Astrocyte of the spinal cord (primary cell): ENCODE results near the gene TRAIP.

Source experiments
- DNase-seq: peaks from one replicate; pipeline ENCODE4 v3.0.0; 2011; ENCODE audit warnings: low read depth, low spot score
- H3K4me3 ChIP-seq: 2 replicates; pipeline ENCODE4 v1.5.1; 2011; ENCODE audit warnings: low read depth, mild to moderate bottlenecking, low read length, moderate library complexity
- CTCF ChIP-seq: IDR thresholded peaks from 2 replicates; pipeline ENCODE4 v1.5.1; 2012; ENCODE audit warnings: low read depth, mild to moderate bottlenecking, low read length, inconsistent platforms
- in situ Hi-C: cut with HindIII; loops from 2 replicates; pipeline ENCODE4 v1.10.0; 2017; ENCODE audit warnings: low sequenced_read_pairs

TRAIP gene

DNA sequence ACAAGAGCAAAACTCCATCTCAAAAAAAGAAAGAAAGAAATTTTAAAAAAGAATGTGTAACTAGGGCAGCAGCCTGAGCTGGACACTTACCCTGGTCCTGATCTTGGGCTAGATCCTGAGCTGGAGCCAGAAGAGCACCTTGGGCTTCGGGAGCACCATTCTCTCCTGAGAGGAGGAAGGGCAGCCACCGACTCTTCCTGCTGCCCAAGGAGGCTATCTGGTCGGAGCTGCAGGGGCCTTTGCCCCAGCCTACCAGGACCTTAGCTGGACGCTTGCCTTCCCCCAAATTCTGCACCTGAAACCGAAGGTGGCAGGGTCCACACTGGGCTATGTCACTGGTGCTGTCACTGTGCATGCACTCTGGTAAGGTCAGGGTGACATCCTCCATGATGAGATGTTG lies 20.2 kb upstream of the TRAIP start:
- in situ Hi-C loops, result no loop called here
- DNase-seq, result no peak
- H3K4me3 ChIP-seq, result no peak overlapping the region
- no peak for TF ChIP-seq CTCF

DNA sequence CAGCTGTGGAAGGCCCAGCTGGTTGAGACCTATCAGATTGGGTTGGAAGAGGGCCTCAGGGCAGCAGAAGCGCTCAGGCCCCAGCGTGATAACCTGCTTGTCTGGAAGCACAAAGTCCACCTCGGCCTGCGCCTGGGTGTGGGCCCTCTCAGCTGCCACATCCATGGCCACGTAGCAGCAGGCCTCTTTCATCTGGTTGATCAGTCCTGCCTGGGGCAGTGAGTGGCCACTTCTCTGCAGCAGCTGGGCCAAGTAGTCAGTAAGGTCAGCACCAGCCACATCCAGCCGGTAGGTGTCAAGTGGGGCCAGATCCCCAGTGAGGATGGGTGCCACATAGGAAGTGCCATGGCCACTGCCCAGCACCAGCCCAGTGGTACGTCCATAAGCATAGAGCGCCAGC lies 17.3 kb upstream of the TRAIP start:
- TF ChIP-seq CTCF, result no peak
- H3K4me3 ChIP-seq, result no peak overlapping the region
- DNase-seq, result no peak
- in situ Hi-C loops, result no loop called here

GRCh38 chr3:49872801-49873281 lies 16.5 kb upstream of the TRAIP start:
- in situ Hi-C loops, result no loop called here
- no peak for TF ChIP-seq CTCF
- no peak overlapping the region for H3K4me3 ChIP-seq
- DNase-seq, result no peak

DNA sequence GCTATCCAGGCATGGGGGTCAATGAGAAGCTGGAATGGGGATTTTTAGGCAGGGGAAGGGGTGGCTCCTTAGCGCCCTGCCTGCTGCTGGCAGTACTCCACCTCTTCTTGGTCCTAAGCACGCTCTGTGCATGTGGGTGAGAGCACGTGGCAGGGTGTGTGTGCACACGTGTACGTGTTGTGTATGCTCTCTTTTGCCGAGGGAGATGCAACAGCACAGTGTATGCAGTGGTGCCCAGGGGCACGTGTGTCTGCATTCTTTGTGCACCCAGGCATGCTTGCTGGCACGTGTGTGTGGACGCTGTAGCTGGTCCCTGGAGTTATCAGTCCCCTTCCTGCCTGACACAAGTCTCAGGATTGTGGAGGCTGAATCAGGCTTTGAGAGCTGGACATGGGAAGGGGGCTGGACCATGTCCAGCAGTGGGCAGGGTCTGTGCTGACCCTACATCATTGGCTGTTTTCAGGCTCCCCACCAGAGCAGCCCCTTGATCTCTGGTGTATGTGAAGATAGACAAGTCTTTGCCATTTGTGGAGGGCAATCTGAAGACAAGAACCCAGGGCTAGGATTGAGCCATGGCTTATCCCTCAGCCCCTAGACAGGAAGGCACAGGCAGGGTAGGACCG lies 15.3 kb upstream of the TRAIP start:
- in situ Hi-C loops, result no loop called here
- no peak for TF ChIP-seq CTCF
- no peak for DNase-seq
- H3K4me3 ChIP-seq, result no peak overlapping the region

DNA sequence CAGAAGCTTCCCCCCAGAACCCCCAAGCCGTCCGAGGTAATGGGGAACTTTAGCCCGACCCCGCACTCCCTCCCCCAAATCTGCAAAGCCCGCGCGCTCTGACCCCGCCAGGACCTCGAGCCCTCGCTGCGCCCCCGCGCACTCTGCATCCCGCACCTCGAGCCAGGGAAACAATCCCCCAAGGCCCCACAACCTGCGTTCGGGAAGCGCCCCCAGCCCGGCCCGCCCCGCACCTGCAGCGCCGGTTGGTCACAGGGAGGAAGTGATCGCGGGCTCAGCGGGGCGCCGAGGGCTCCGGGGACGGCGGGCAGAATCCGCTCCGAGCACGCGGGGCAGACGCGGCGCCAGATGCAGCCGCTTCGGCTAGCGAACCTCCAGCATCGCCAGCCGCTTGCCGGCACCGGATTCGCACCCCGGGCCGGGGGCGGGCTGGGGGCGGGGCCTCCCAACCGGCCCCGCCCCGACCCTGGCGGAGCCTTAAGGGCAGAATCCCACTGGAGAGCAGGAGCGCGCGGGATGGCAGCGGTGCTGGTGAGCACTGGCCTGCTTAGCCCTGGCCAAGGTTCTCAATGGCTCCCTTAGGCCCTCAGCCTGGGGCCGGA lies 13.3 kb upstream of the TRAIP start, which contains the start of gene CAMKV:
CAMKV (minus strand) TSS at position 382 of the 602 bp plus-strand sequence. CDS start 7,518 bp downstream, outside the sequence.
- H3K4me3 ChIP-seq, result peak within 1 kb of the TSS; percentile 1
- in situ Hi-C loops, result no loop called here
- TF ChIP-seq CTCF, result no peak
- no peak for DNase-seq

DNA sequence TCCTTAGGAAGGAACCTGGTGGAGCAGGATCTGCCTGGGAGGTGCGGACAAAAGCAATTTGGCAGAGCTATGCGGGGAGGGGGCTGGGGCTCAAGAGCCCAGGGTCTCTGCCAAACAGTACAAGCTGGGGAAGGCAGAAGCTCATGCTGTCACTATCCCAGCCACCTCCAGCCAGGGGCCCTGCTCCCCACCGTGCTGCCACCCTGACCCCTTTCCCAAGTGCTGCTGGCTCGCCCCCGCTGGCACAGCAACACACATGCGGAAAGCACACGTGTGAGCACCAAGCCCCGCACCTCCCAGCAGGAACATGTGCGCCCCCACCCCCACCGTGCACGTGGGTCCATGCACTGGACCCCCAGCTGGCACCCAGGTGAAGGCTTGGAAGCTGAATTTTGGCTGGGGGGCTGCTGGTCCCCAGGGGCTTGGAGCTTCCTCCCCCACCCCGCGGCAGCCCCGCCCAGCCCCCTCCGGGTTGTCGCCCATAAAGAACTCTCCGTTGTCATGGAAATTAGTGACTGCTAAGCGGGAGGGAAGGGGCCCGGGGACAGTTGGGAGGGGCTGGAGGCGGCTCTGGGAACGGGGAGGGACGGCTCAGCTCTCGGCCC lies 12.6 kb upstream of the TRAIP start:
- no peak for TF ChIP-seq CTCF
- no peak for DNase-seq
- no peak overlapping the region for H3K4me3 ChIP-seq
- in situ Hi-C loops, result no loop called here
